Fibroblast of lung (primary cell): Measurements from ENCODE around the gene HOXB6. TPM values are rescaled to one million over a fixed set of nuclear protein-coding genes. Genes with fewer than 3 reads are reported as not detected.

ENCODE experiments used
- DNase-seq, 2 donors: peaks; one replicate each; pipeline versions ENCODE4 v3.0.0 to v3.0.0-alpha.2; 2010; ENCODE audit warnings: low read depth in 2 of 2
- H2AFZ ChIP-seq: 2 replicates; pipeline ENCODE4 v1.5.1; 2012; ENCODE audit warnings: low read length, control low read depth, inconsistent platforms
- H3K27ac ChIP-seq: 2 replicates; pipeline ENCODE4 v1.5.1; 2011; ENCODE audit warnings: low read length, control low read depth; ENCODE audit not compliant: insufficient read depth
- H3K27me3 ChIP-seq: 2 replicates; pipeline ENCODE4 v1.5.1; 2011; ENCODE audit warnings: mild to moderate bottlenecking, low read length; ENCODE audit not compliant: control insufficient read depth, insufficient read depth
- H3K36me3 ChIP-seq: 2 replicates; pipeline ENCODE4 v1.5.1; 2011; ENCODE audit warnings: low read length; ENCODE audit not compliant: control insufficient read depth, insufficient read depth
- H3K4me1 ChIP-seq: 2 replicates; pipeline ENCODE4 v1.5.1; 2011; ENCODE audit warnings: low read length; ENCODE audit not compliant: control insufficient read depth, insufficient read depth; ENCODE audit errors: extremely low read depth
- H3K4me2 ChIP-seq: 2 replicates; pipeline ENCODE4 v1.5.1; 2011; ENCODE audit warnings: low read length, control low read depth; ENCODE audit not compliant: insufficient read depth; ENCODE audit errors: extremely low read depth
- H3K4me3 ChIP-seq, 4 experiments: fragments of 200-600 bp in 1 of 4; sonication (generic) in 1 of 4; replicated peaks in 1 of 4; 2 replicates each; pipeline ENCODE4 v1.5.1; 2011 to 2016; ENCODE audit warnings: low read length in 4 of 4, low read depth in 3 of 4, mild to moderate bottlenecking in 3 of 4, control low read depth in 2 of 4, inconsistent platforms in 1 of 4, mixed read lengths in 1 of 4; ENCODE audit not compliant: insufficient read depth in 1 of 4; ENCODE audit errors: control extremely low read depth in 1 of 4
- H3K79me2 ChIP-seq: 2 replicates; pipeline ENCODE4 v1.5.1; 2012; ENCODE audit warnings: mild to moderate bottlenecking, low read length, inconsistent platforms; ENCODE audit not compliant: control insufficient read depth, insufficient read depth
- H3K9ac ChIP-seq: 2 replicates; pipeline ENCODE4 v1.5.1; 2011; ENCODE audit warnings: mild to moderate bottlenecking, low read length, control low read depth; ENCODE audit not compliant: insufficient read depth
- H3K9me3 ChIP-seq: 2 replicates; pipeline ENCODE4 v1.5.1; 2012; ENCODE audit warnings: low read depth, low read length; ENCODE audit not compliant: control insufficient read depth, insufficient read depth
- H4K20me1 ChIP-seq: 2 replicates; pipeline ENCODE4 v1.5.1; 2011; ENCODE audit warnings: low read length; ENCODE audit not compliant: control insufficient read depth, insufficient read depth; ENCODE audit errors: extremely low read depth
- CTCF ChIP-seq, 2 donors: IDR thresholded peaks in 1 of 2; conservative IDR thresholded peaks in 1 of 2; 1 replicate in 1 of 2; 2 replicates in 1 of 2; pipeline ENCODE4 v1.5.1; 2011 to 2012; ENCODE audit warnings: low read length in 2 of 2, control low read depth in 1 of 2, inconsistent platforms in 1 of 2, low read depth in 1 of 2, mild to moderate bottlenecking in 1 of 2
- EZH2 ChIP-seq: IDR thresholded peaks from 2 replicates; pipeline ENCODE4 v1.5.1; 2012; ENCODE audit warnings: low read length, control low read depth, mild to moderate bottlenecking; ENCODE audit errors: missing control alignments
- polyA plus RNA-seq, 2 donors: library from polyadenylated mRNA; depleted of rRNA in 1 of 2; stranded (reverse) in 1 of 2; unstranded in 1 of 2; fragments of >200 nt; gene quantifications; 2 replicates each; pipeline ENCODE4 v1.2.1, GENCODE V29; 2011 to 2012; ENCODE audit warnings: missing spikeins in 1 of 2
- total RNA-seq: library from RNA; depleted of rRNA; stranded (reverse); fragments of >200 nt; gene quantifications from 2 replicates; pipeline ENCODE4 v1.2.1, GENCODE V29; 2014

The HOXB6 gene
- total and polyA plus RNA-seq, 2 donors (not counting 1 experiment from before 2014, with no cell fraction given) = 16.2 to 28.9 TPM

GRCh38 chr17:48577946-48578615 is 26.7 kb downstream of the HOXB6 start, which contains the start of gene HOXB4:
TSS of gene HOXB4 (minus strand) at chr17:48578350. CDS start at chr17:48578319, 31 bp downstream.
- Histone ChIP-seq H3K27ac (peak within 1 kb of the TSS; percentile 98), H2AFZ (no peak within 1 kb of the TSS), H3K79me2 (peaks cover 99% of the 10 kb centered on the region), H3K4me3 (peak within 1 kb of the TSS; percentile 80 to 98 (median 86)), H3K4me2 (peak within 1 kb of the TSS; percentile 99), H3K36me3 (peaks cover 4% of the 10 kb centered on the region), H3K4me1 (peaks cover 8% of the 10 kb centered on the region), H3K9me3 (no peaks in the 10 kb centered on the region), H3K27me3 (no peaks in the 10 kb centered on the region), H4K20me1 (no peaks in the 10 kb centered on the region), H3K9ac (peak within 1 kb of the TSS; percentile 73)
- no peak for TF ChIP-seq CTCF (conservative IDR thresholded peaks at IDR 0.05 in 1 of 2, IDR thresholded peaks at IDR 0.05 in 1 of 2; ENCODE audit: low read depth in 1 of 2, low read length in 2 of 2)
- TF ChIP-seq EZH2 = no peak
- DNase-seq = peak; percentile 86 to 92

- H3K27me3 ChIP-seq = no peaks in the 10 kb centered on the region
- no peaks in the 10 kb centered on the region for H4K20me1 ChIP-seq
These were observed 27.3 kb downstream of the HOXB6 start for GRCh38 chr17:48577330-48577945.

More at GRCh38 chr17:48577330-48577945, 27.3 kb downstream of the HOXB6 start:
- TF ChIP-seq EZH2 (no peak), CTCF (conservative IDR thresholded peaks at IDR 0.05 in 1 of 2, IDR thresholded peaks at IDR 0.05 in 1 of 2; ENCODE audit: low read depth in 1 of 2, low read length in 2 of 2) (no peak)
- peak overlapping the region; percentile 57 to 98 (median 74) for H3K4me3 ChIP-seq
- H3K4me2 ChIP-seq = peak overlapping the region; percentile 73
- H3K9ac ChIP-seq = peak overlapping the region; percentile 59
- DNase-seq = peak in 1 of 2 donors; percentile 79
- peaks cover 7% of the 10 kb centered on the region for H3K4me1 ChIP-seq
- peaks cover 99% of the 10 kb centered on the region for H3K79me2 ChIP-seq
- H3K9me3 ChIP-seq = no peaks in the 10 kb centered on the region
- H3K27ac ChIP-seq = peak overlapping the region; percentile 98
- H2AFZ ChIP-seq = no peak overlapping the region
- peaks cover 4% of the 10 kb centered on the region for H3K36me3 ChIP-seq
